HepG2 (cell line): ENCODE measurements around the gene TF. TPM values are rescaled to one million over a fixed set of nuclear protein-coding genes. Genes with fewer than 3 reads are reported as not detected.

Experiments used
- polyA plus RNA-seq, 8 experiments: library from polyadenylated mRNA; depleted of rRNA in 3 of 8; stranded (reverse) in 7 of 8; unstranded in 1 of 8; fragments of >200 nt; fragmentation: Illumina TruSeq in 4 of 8; extraction: Trizol in 4 of 8; gene quantifications; 2 replicates each; pipeline versions ENCODE4 v1.2.1 to v1.2.3, GENCODE V29; 2011 to 2016; ENCODE audit warnings: low read depth in 4 of 8, missing spikeins in 1 of 8, mixed read lengths in 1 of 8; ENCODE audit not compliant: insufficient read depth in 1 of 8
- small RNA-seq, 3 experiments: library from RNA; depleted of rRNA; stranded (forward); fragments of <200 nt; gene quantifications; one replicate each; pipeline ENCODE3, GENCODE V24; 2012; ENCODE audit warnings: low read depth in 2 of 3, low replicate concordance in 1 of 3; ENCODE audit not compliant: insufficient read length in 3 of 3, insufficient read depth in 2 of 3
- total RNA-seq, 5 experiments: library from RNA; depleted of rRNA; stranded (reverse); fragments of >200 nt; fragmentation: Illumina TruSeq; extraction: Trizol; gene quantifications; 2 replicates each; pipeline ENCODE4 v1.2.3, GENCODE V29; 2016; ENCODE audit warnings: low read depth in 1 of 5

TF gene
- total and polyA plus RNA-seq, 2 of the 13 experiments (the other 11 are each of a cell fraction or from before 2014, with no cell fraction given): 10,074 to 11,821 TPM

Small RNA genes lying within 50 kb of the gene (small RNA-seq; reads per million reads assigned to genes)
- 0 reads per million in 3 experiments for gene RNA5SP140

Other genes starting within 250 kb of the TF start
- gene CDV3, start 172.7 kb upstream of the TF start, total RNA-seq (2016; rRNA removed; fragmentation: Illumina TruSeq; extraction: Trizol): 145 and 190 TPM in 2 replicates
- gene CDV3, start 172.7 kb upstream of the TF start, polyA plus RNA-seq (2011; rRNA removed): 44.9 and 46.6 TPM in 2 replicates
- gene TOPBP1, start 84.5 kb upstream of the TF start, total RNA-seq (2016; rRNA removed; fragmentation: Illumina TruSeq; extraction: Trizol): 42.9 and 59.3 TPM in 2 replicates
- gene TOPBP1, start 84.5 kb upstream of the TF start, polyA plus RNA-seq (2011; rRNA removed): 15.5 and 24.3 TPM in 2 replicates
- 60.7 and 111 TPM in 2 replicates for gene SRPRB, start 59.4 kb downstream of the TF start, total RNA-seq (2016; rRNA removed; fragmentation: Illumina TruSeq; extraction: Trizol)
- 41.0 and 41.5 TPM in 2 replicates for gene SRPRB, start 59.4 kb downstream of the TF start, polyA plus RNA-seq (2011; rRNA removed)
- gene RAB6B, start 149.5 kb downstream of the TF start, total RNA-seq (2016; rRNA removed; fragmentation: Illumina TruSeq; extraction: Trizol): 0.17 TPM in 1 of 2 replicates, not detected in the other
- 0.16 and 0.29 TPM in 2 replicates for gene RAB6B, start 149.5 kb downstream of the TF start, polyA plus RNA-seq (2011; rRNA removed)